HuH-7 (cell line): ENCODE data around the gene MCCD1.

Experiments used
- DNase-seq: peaks from one replicate; pipeline ENCODE4 v3.0.0; 2011; ENCODE audit warnings: low spot score

The MCCD1 gene

DNA sequence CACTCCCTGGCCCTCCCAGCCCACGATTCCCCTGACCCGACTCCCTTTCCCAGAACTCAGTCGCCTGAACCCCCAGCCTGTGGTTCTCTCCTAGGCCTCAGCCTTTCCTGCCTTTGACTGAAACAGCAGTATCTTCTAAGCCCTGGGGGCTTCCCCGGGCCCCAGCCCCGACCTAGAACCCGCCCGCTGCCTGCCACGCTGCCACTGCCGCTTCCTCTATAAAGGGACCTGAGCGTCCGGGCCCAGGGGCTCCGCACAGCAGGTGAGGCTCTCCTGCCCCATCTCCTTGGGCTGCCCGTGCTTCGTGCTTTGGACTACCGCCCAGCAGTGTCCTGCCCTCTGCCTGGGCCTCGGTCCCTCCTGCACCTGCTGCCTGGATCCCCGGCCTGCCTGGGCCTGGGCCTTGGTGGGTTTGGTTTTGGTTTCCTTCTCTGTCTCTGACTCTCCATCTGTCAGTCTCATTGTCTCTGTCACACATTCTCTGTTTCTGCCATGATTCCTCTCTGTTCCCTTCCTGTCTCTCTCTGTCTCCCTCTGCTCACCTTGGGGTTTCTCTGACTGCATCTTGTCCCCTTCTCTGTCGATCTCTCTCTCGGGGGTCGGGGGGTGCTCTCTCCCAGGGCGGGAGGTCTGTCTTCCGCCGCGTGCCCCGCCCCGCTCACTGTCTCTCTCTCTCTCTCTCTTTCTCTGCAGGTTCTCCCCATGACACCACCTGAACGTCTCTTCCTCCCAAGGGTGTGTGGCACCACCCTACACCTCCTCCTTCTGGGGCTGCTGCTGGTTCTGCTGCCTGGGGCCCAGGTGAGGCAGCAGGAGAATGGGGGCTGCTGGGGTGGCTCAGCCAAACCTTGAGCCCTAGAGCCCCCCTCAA is 43.5 kb downstream of the MCCD1 start, which contains the start of gene LTA:
TSS of gene LTA (plus strand) at position 249 of the 871 bp plus-strand sequence. CDS start at position 703, 454 bp downstream.
- no peak for DNase-seq

DNA sequence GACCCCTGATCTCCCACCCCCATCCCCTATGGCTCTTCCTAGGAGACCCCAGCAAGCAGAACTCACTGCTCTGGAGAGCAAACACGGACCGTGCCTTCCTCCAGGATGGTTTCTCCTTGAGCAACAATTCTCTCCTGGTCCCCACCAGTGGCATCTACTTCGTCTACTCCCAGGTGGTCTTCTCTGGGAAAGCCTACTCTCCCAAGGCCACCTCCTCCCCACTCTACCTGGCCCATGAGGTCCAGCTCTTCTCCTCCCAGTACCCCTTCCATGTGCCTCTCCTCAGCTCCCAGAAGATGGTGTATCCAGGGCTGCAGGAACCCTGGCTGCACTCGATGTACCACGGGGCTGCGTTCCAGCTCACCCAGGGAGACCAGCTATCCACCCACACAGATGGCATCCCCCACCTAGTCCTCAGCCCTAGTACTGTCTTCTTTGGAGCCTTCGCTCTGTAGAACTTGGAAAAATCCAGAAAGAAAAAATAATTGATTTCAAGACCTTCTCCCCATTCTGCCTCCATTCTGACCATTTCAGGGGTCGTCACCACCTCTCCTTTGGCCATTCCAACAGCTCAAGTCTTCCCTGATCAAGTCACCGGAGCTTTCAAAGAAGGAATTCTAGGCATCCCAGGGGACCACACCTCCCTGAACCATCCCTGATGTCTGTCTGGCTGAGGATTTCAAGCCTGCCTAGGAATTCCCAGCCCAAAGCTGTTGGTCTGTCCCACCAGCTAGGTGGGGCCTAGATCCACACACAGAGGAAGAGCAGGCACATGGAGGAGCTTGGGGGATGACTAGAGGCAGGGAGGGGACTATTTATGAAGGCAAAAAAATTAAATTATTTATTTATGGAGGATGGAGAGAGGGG is 44.7 kb downstream of the MCCD1 start:
- no peak for DNase-seq

DNA sequence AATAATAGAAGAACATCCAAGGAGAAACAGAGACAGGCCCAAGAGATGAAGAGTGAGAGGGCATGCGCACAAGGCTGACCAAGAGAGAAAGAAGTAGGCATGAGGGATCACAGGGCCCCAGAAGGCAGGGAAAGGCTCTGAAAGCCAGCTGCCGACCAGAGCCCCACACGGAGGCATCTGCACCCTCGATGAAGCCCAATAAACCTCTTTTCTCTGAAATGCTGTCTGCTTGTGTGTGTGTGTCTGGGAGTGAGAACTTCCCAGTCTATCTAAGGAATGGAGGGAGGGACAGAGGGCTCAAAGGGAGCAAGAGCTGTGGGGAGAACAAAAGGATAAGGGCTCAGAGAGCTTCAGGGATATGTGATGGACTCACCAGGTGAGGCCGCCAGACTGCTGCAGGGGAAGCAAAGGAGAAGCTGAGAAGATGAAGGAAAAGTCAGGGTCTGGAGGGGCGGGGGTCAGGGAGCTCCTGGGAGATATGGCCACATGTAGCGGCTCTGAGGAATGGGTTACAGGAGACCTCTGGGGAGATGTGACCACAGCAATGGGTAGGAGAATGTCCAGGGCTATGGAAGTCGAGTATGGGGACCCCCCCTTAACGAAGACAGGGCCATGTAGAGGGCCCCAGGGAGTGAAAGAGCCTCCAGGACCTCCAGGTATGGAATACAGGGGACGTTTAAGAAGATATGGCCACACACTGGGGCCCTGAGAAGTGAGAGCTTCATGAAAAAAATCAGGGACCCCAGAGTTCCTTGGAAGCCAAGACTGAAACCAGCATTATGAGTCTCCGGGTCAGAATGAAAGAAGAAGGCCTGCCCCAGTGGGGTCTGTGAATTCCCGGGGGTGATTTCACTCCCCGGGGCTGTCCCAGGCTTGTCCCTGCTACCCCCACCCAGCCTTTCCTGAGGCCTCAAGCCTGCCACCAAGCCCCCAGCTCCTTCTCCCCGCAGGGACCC is 45.6 kb downstream of the MCCD1 start:
- no peak for DNase-seq

DNA sequence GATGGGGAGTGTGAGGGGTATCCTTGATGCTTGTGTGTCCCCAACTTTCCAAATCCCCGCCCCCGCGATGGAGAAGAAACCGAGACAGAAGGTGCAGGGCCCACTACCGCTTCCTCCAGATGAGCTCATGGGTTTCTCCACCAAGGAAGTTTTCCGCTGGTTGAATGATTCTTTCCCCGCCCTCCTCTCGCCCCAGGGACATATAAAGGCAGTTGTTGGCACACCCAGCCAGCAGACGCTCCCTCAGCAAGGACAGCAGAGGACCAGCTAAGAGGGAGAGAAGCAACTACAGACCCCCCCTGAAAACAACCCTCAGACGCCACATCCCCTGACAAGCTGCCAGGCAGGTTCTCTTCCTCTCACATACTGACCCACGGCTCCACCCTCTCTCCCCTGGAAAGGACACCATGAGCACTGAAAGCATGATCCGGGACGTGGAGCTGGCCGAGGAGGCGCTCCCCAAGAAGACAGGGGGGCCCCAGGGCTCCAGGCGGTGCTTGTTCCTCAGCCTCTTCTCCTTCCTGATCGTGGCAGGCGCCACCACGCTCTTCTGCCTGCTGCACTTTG is 46.7 kb downstream of the MCCD1 start, which contains the start of gene TNF:
TSS of gene TNF (plus strand) at position 231 of the 567 bp plus-strand sequence. CDS start at position 408, 177 bp downstream.
- DNase-seq = no peak

DNA sequence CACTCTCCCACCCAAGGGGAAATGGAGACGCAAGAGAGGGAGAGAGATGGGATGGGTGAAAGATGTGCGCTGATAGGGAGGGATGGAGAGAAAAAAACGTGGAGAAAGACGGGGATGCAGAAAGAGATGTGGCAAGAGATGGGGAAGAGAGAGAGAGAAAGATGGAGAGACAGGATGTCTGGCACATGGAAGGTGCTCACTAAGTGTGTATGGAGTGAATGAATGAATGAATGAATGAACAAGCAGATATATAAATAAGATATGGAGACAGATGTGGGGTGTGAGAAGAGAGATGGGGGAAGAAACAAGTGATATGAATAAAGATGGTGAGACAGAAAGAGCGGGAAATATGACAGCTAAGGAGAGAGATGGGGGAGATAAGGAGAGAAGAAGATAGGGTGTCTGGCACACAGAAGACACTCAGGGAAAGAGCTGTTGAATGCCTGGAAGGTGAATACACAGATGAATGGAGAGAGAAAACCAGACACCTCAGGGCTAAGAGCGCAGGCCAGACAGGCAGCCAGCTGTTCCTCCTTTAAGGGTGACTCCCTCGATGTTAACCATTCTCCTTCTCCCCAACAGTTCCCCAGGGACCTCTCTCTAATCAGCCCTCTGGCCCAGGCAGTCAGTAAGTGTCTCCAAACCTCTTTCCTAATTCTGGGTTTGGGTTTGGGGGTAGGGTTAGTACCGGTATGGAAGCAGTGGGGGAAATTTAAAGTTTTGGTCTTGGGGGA is 47.4 kb downstream of the MCCD1 start:
- no peak for DNase-seq

DNA sequence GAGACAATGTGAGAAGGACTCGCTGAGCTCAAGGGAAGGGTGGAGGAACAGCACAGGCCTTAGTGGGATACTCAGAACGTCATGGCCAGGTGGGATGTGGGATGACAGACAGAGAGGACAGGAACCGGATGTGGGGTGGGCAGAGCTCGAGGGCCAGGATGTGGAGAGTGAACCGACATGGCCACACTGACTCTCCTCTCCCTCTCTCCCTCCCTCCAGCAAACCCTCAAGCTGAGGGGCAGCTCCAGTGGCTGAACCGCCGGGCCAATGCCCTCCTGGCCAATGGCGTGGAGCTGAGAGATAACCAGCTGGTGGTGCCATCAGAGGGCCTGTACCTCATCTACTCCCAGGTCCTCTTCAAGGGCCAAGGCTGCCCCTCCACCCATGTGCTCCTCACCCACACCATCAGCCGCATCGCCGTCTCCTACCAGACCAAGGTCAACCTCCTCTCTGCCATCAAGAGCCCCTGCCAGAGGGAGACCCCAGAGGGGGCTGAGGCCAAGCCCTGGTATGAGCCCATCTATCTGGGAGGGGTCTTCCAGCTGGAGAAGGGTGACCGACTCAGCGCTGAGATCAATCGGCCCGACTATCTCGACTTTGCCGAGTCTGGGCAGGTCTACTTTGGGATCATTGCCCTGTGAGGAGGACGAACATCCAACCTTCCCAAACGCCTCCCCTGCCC is 48.3 kb downstream of the MCCD1 start:
- DNase-seq = no peak

DNA sequence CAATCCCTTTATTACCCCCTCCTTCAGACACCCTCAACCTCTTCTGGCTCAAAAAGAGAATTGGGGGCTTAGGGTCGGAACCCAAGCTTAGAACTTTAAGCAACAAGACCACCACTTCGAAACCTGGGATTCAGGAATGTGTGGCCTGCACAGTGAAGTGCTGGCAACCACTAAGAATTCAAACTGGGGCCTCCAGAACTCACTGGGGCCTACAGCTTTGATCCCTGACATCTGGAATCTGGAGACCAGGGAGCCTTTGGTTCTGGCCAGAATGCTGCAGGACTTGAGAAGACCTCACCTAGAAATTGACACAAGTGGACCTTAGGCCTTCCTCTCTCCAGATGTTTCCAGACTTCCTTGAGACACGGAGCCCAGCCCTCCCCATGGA is 48.8 kb downstream of the MCCD1 start:
- DNase-seq = no peak

DNA sequence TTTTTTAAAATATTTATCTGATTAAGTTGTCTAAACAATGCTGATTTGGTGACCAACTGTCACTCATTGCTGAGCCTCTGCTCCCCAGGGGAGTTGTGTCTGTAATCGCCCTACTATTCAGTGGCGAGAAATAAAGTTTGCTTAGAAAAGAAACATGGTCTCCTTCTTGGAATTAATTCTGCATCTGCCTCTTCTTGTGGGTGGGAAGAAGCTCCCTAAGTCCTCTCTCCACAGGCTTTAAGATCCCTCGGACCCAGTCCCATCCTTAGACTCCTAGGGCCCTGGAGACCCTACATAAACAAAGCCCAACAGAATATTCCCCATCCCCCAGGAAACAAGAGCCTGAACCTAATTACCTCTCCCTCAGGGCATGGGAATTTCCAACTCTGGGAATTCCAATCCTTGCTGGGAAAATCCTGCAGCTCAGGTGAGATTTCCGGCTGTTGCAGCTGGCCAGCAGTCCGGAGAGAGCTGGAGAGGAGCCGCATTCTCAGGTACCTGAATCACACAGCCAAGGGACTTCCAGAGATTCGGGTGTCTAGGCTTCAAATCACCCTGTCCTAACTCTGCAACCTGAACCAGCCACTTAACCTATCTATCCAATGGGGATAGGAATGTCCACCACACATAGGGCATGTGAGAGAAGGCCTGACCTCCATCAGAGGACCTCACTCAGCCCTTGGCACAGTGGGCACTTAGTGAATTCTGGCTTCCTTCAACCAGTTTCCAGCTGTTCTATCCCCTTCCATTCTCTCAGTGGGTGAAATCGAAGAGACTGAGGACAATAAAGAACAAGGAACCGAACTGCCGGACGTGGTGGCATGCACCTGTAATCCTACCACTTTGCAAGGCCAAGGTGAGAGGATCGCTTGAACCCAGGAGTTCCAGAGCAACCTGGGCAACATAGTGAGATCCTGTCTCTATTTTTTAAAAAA is 49.7 kb downstream of the MCCD1 start:
- no peak for DNase-seq

DNA sequence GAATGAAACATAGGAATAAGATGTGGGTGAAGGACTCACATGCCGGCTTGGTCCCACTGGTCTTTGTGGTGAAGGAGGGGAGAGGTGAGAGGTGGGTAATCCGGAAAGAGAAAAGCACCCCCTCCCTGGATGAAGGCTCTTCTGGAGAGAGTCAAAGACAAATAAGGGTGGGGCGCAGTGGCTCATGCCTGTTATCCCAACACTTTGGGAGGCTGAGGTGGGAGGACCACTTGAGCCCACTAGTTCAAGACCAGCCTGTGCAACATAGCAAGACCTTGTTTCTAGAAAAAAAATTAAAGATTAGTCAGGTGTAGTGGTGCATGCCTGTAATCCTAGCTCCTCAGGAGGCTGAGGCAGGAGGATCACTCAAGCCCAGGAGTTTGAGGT is 50.4 kb downstream of the MCCD1 start:
- no peak for DNase-seq
